ENCODE data around the gene KLF12. TPM values are rescaled to one million over a fixed set of nuclear protein-coding genes. Genes with fewer than 3 reads are reported as not detected.

The KLF12 gene
- total RNA-seq, 1 experiment from 2014 or later, result 14.0 TPM

- intact Hi-C loops (cut with micrococcal nuclease; ENCODE audit: unreplicated experiment), result no loop called here
- no peaks in the 10 kb centered on the region for H3K9me3 Mint-ChIP-seq (ENCODE audit: unreplicated experiment)
- no peak overlapping the region for H3K4me3 Mint-ChIP-seq (ENCODE audit: unreplicated experiment)
- no peaks in the 10 kb centered on the region for H3K27me3 Mint-ChIP-seq (ENCODE audit: insufficient read depth, unreplicated experiment)
- H3K4me3 ChIP-seq (ENCODE audit: low read depth, low read length), result no peak overlapping the region
- BruUV-seq (replicated peaks), result no TSS peak
- no peak for TF ChIP-seq CTCF (IDR thresholded peaks at IDR 0.05; ENCODE audit: insufficient read depth in 1 of 2, low read depth in 1 of 2, low read length in 1 of 2, severe bottlenecking in 1 of 2, unreplicated experiment in 1 of 2)
- no peaks in the 10 kb centered on the region for H3K27me3 ChIP-seq (replicated peaks; ENCODE audit: control insufficient read depth, insufficient read depth, low read length)
- peaks cover 20% of the 10 kb centered on the region for H3K4me1 Mint-ChIP-seq (ENCODE audit: low read depth, unreplicated experiment)
- peaks cover 14% of the 10 kb centered on the region for H3K4me1 ChIP-seq
- ChIA-PET POLR2A (no interaction called here), CTCF (no interaction called here)
- no peak for DNase-seq
- no peak overlapping the region for H3K27ac Mint-ChIP-seq (ENCODE audit: unreplicated experiment)
- no peaks in the 10 kb centered on the region for H3K36me3 Mint-ChIP-seq (ENCODE audit: insufficient read depth, unreplicated experiment)
- no peaks in the 10 kb centered on the region for H3K36me3 ChIP-seq (ENCODE audit: control insufficient read depth, insufficient read depth, low read length)
- H3K9me3 ChIP-seq, result no peaks in the 10 kb centered on the region
Observed at GRCh38 chr13:74087357-74087756, 46.8 kb downstream of the KLF12 start.

Measured in Caco-2 (cell line).